Uterus (tissue), 2 donors: ENCODE results near the gene DBI.

Experiments
- CTCF ChIP-seq, 4 experiments: fragments of 200-600 bp in 2 of 4; fragments of 450-650 bp in 2 of 4; sonication (generic) in 2 of 4; IDR thresholded peaks; one replicate each; pipeline ENCODE4 v1.5.1; 2016 to 2019; ENCODE audit warnings: antibody characterized with exemption in 4 of 4, mild to moderate bottlenecking in 2 of 4, moderate library complexity in 1 of 4
- POLR2A ChIP-seq, 2 donors: fragments of 450-650 bp; IDR thresholded peaks; one replicate each; pipeline ENCODE4 v1.6.1; 2016; ENCODE audit warnings: antibody characterized with exemption in 2 of 2, mild to moderate bottlenecking in 1 of 2, moderate library complexity in 1 of 2

- no peak for TF ChIP-seq CTCF (IDR thresholded peaks at IDR 0.05)
- TF ChIP-seq POLR2A (IDR thresholded peaks at IDR 0.05), result no peak
These were observed 18.7 kb downstream of the DBI start for GRCh38 chr2:119385466-119385865.
